ENCODE results near the gene SEMA5A. TPM values are rescaled to one million over a fixed set of nuclear protein-coding genes. Genes with fewer than 3 reads are reported as not detected.
A peak's percentile ranks its signal among the peaks of the same experiment; 100 is the strongest.

SEMA5A gene
- total RNA-seq, 6 experiments from 2014 or later: 54.2 to 69.7 (median 59.9) TPM

DNA sequence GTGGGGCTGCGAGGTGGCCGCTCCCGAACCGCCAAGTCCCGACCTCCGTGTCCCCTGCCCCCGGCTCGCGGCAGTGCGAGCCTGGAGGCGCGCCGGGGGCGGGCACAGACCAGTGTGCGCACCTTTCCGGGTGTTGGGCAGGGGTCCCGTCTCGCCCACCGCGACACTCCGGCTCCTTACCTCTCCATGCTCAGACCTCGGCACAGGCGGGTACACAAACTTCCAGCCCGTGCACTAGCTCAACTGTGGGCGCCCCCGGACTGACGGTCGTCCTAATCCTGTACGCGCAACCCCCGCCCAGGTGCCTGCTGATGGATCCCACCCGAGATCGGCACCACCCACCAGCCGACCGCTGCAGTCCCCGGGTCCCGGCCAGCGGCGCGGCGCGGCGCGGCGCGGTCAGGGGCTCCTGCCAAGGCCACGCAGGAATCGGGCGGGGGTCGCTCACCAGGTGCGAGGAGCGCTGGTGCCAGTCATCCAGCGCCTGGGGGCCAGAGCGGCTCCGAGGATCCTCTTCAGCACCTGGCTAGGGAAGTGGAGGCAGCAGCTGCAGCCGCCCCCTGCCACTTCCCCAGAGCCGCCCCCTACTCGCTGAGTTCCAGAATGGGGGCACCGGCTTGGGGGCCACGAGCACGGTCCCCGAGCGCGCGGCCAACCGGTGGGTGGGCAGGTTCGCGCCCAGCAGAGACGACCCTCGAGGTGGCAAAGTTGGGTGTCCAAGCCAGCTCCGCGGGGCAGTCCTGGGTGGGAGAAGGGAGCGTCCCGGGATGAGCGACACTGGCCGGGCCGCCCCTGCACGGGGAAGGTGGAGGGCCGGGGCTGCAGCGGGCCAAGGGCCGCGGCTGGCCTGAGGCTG lies 511 bp downstream of the SEMA5A start:
- peaks cover 61% of the 10 kb centered on the region for H3K4me1 Mint-ChIP-seq (ENCODE audit: low read depth)
- H3K27me3 Mint-ChIP-seq (ENCODE audit: insufficient read depth): peaks cover 2% of the 10 kb centered on the region
- no peaks in the 10 kb centered on the region for H3K9me3 Mint-ChIP-seq
- H3K27ac Mint-ChIP-seq: peak overlapping the region; percentile 51
- peaks cover 40% of the 10 kb centered on the region for H3K36me3 Mint-ChIP-seq (ENCODE audit: low read depth)
- H3K4me3 Mint-ChIP-seq: peak overlapping the region; percentile 93
- no peak for DNase-seq
- TF ChIP-seq, protein P1, sequence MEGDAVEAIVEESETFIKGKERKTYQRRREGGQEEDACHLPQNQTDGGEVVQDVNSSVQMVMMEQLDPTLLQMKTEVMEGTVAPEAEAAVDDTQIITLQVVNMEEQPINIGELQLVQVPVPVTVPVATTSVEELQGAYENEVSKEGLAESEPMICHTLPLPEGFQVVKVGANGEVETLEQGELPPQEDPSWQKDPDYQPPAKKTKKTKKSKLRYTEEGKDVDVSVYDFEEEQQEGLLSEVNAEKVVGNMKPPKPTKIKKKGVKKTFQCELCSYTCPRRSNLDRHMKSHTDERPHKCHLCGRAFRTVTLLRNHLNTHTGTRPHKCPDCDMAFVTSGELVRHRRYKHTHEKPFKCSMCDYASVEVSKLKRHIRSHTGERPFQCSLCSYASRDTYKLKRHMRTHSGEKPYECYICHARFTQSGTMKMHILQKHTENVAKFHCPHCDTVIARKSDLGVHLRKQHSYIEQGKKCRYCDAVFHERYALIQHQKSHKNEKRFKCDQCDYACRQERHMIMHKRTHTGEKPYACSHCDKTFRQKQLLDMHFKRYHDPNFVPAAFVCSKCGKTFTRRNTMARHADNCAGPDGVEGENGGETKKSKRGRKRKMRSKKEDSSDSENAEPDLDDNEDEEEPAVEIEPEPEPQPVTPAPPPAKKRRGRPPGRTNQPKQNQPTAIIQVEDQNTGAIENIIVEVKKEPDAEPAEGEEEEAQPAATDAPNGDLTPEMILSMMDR (IDR thresholded peaks at IDR 0.05): no peak

DNA sequence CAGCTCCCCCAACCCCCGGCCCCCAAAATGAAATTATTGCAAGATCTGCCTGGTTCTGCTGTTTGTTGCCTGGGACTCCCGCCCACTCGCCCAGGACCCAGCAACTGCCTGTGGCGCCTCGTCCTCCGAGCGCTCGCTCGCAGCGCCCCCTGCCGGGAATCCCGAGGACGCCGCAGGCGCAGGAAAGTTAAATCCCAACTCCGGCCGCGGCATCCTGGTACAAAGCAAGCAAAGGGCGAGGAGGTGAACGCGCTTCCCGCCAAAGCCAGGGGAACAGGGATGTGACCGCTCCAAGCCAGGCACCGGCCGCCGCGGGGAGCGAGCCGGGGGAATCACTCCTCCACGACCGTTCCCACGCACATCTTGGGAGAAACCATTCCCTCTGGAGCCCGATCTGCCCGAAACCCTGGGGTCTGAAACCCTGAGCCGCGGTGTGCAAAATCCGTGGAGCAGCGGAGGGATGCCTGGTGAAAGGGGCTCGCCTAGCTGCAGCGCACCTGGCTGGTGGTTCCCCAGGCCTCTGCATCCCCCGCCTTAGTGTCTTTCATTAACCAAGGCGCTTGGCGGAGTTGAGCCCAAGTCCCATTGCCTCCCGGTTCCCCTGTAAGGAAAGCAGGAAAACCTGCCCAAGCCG lies 1.3 kb downstream of the SEMA5A start:
- peaks cover 59% of the 10 kb centered on the region for H3K4me1 Mint-ChIP-seq (ENCODE audit: low read depth)
- TF ChIP-seq, protein P1 (IDR thresholded peaks at IDR 0.05): peak; percentile 95

DNA sequence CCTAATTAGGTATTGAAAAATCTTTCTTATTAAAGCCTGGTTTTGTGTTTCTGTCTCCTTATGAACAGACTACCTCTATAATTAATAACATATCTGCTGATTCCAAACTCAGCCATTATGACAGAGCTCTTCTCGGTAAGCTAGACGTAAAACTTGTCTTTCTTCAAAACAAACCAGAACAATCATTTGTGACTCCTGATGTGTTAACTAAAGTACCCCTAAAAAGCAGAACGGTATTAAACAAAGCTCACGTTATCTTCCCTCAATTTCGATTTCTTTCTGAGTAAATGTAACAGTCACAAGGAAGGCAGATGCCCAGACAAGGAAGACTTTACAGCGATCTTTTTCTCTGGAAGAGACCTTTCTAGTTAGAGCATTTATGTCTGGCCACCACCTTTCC lies 1.8 kb downstream of the SEMA5A start:
- Mint-ChIP-seq H3K27me3 (ENCODE audit: insufficient read depth) (peaks cover 2% of the 10 kb centered on the region), H3K4me3 (peak overlapping the region; percentile 93), H3K9me3 (no peaks in the 10 kb centered on the region), H3K36me3 (ENCODE audit: low read depth) (peaks cover 28% of the 10 kb centered on the region), H3K27ac (peak overlapping the region; percentile 89), H3K4me1 (ENCODE audit: low read depth) (peaks cover 56% of the 10 kb centered on the region)
- no peak for DNase-seq
- TF ChIP-seq, protein P1 (IDR thresholded peaks at IDR 0.05): no peak

More for the DNA sequence above, 1.3 kb downstream of the SEMA5A start:
- no peaks in the 10 kb centered on the region for H3K9me3 Mint-ChIP-seq
- H3K27me3 Mint-ChIP-seq (ENCODE audit: insufficient read depth): peaks cover 2% of the 10 kb centered on the region
- H3K36me3 Mint-ChIP-seq (ENCODE audit: low read depth): peaks cover 32% of the 10 kb centered on the region
- DNase-seq: peak; percentile 81
- H3K4me3 Mint-ChIP-seq: peak overlapping the region; percentile 93
- peak overlapping the region; percentile 89 for H3K27ac Mint-ChIP-seq

DNA sequence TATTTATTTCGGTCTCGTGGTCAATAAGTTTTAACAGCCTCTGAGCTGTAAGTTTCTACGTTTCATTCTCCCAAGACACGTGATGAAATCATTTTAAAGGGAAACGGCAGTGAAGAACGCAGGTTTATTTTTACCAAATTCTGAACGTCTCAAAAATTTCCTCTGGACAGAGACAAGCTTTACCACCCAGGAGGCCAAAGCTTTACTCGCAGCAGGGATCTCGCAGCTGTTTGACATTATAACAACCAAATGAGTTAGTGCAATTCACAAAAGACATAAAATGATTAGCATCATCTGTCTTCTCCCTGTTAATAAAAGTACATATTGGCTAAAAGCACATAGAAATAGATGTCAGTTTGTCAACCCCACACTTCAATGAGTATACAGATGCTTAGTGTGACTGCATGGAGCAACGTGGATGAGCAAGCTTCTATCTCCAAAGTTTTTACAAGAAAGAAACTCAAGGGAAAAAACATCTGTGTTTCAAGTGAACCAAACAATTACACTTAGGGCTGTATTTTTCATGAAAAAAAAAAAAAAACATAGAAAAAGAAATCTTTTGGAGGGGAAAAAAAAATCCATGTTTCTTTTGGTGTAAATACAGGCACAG lies 2.5 kb downstream of the SEMA5A start:
- DNase-seq: no peak
- no peaks in the 10 kb centered on the region for H3K9me3 Mint-ChIP-seq
- peaks cover 56% of the 10 kb centered on the region for H3K4me1 Mint-ChIP-seq (ENCODE audit: low read depth)
- TF ChIP-seq, protein P1 (IDR thresholded peaks at IDR 0.05): no peak
- peaks cover 21% of the 10 kb centered on the region for H3K36me3 Mint-ChIP-seq (ENCODE audit: low read depth)
- H3K27ac Mint-ChIP-seq: peak overlapping the region; percentile 89
- peak overlapping the region; percentile 93 for H3K4me3 Mint-ChIP-seq
- H3K27me3 Mint-ChIP-seq (ENCODE audit: insufficient read depth): peaks cover 2% of the 10 kb centered on the region

DNA sequence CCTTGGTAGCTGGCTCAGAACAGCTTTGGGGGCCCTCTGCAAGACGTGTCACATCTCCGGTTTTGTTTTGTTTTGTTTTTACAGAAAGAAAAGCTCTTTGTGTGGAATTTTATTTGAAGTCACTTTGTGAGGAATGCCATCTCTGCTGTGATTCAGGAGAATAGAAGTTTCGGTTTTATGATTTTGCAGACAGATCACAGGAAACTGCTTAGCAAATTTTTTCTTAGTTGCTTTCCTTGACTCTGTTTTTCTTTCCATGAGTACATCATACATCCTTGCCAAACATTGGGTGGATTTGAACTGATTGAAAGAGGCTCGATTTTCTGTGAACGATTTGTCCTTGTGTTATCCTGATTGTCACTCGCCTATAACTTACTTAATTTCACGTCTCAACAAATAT lies 5.1 kb downstream of the SEMA5A start:
- TF ChIP-seq, protein P1 (IDR thresholded peaks at IDR 0.05): no peak
- peaks cover 64% of the 10 kb centered on the region for H3K4me1 Mint-ChIP-seq (ENCODE audit: low read depth)
- H3K4me3 Mint-ChIP-seq: peak overlapping the region; percentile 87
- peaks cover 5% of the 10 kb centered on the region; the same call in 1 of the 2 replicates for H3K36me3 Mint-ChIP-seq (ENCODE audit: low read depth)
- H3K27ac Mint-ChIP-seq: peak overlapping the region; percentile 92
- DNase-seq: peak; percentile 79
- H3K9me3 Mint-ChIP-seq: no peaks in the 10 kb centered on the region
- peaks cover 4% of the 10 kb centered on the region for H3K27me3 Mint-ChIP-seq (ENCODE audit: insufficient read depth)

Data from HFFc6 (cell line).